NCI-H146 treated with DMSO at 0.1 percent for 48 hours (cell line): ENCODE results near the gene NCOA7.
"Not testable (repeated sequence)": the region's sequence is repeated elsewhere in the genome, so short reads cannot be mapped to it uniquely, and the experiment has no call there.

ENCODE experiments used
- DNase-seq: peaks from one replicate; lab custom pipeline; 2025; ENCODE audit not compliant: unreplicated experiment; lab: John Stamatoyannopoulos, UW

Gene NCOA7

DNA sequence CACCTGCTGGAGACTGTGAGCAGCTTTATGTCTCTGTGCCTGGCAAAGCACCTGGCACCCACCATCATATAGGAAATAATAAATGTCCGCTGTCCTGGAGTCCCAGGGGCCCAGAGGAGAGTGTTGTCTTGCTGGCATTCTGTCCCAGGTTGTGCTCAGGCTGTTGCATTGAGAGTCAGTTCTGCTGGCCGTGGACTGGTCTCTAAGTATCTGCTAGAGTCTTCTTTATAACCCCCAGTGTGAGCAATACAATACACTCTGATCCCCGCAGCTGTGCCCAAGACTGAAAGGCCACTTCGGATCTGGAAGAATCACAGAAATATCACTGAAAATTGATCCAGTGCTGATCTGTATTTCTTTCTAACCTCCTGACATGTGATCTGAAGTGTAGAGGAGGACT lies 127.5 kb downstream of the NCOA7 start:
- DNase-seq: no peak

DNA sequence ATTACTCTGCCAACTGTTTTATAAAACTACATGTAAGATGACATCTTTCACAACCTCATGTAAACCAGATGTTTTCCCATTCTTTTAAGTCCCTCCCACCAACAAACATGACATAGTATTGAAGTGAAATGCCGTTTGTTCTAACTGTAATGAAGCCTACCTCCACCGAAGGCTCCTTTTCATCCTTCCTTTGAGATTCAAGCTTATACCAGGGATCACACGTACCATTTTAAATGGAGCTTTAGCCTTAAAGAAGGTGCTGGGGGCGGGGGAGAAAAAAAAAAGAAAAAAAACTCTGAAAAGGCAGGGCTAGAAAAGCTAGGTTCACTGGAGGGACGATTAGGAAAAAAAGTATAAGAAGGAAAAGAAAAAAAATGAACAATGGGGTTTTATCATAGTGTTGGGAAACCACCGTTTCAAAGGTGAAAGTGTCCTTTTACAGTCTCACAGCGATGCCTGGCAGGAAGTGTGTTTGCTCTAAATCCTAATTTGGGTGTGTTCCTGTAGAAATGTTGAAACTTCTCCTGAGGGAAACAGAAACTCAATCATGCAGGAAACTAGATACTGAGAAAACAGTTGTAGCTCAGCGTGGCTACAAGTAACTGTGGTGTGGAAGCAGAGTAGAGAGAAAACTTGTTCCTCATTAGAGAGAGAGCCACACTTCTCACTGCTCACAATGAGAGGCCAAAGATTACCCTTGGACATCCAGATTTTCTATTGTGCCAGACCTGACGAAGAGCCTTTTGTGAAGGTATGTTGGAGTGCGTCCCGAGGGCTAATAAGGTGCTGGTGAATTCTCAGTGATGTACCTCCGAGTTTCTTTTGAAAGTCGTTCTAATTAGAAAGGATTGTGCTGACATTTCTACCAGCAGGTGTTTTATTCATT lies 128.2 kb downstream of the NCOA7 start:
- peak; percentile 88 for DNase-seq

DNA sequence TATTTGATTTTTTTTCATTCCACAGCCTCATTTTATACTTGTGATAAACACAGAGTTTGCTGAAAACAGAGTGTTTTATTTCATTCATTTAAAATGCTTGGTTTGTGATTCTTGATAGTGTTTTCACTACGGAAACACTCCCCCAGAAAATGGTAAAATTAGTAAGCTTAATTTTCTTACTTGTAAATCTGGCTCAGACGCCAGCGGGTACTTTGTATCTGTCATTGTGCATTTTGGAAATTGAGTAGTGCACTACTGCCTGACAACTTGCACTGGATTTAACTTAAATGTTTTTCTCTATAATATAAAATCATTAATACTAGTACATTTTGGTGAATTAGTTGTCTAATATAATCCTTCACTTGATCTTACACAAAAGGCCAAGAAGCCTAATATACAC lies 128.9 kb downstream of the NCOA7 start:
- no peak for DNase-seq

DNA sequence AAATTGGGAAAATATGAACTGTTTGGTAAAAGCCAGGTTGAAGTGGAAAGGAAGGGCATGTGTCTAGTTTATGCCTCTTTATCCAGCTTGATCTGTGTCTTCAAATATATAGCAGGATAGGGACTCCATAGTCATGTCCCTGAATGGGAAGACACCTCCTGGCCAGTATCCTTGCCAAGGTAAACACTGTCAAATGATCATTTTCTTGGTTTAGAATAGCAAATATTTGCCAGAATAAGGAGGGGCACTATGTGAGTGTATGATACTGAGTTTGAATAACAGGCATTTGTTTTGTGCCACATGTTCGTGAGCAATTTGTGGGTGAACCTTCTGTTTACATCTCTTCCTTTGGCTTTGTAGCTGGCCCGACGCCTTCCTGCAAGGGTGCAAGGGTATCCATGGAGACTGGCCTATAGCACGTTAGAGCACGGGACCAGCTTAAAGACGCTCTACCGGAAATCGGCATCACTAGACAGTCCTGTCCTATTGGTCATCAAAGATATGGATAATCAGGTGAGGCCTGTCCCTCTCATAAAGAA lies 131.6 kb downstream of the NCOA7 start:
- DNase-seq: peak; percentile 96

DNA sequence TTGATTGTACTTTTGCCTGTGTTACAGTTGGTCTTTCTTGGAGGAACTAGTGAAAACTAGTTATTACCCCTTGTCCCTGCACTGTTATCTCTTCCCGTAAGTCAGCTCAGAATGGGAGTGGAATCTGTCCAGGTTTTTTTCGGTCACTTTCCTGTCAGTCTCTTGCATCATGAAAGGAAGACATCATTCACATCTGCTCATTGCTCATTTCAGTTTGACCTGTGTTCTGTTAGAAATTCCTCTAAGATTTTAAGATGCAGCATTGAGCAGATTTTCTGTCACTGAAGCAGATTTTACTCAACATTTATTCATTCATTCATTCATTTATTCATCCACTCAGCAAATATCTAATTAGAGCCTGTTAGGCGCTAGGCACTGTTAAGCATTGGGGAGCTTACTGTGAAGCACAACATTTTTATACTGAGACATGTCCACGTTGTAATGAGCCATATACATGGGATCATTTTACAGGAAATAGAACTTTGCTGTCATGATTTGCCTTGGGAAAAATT lies 132.7 kb downstream of the NCOA7 start:
- no peak for DNase-seq

DNA sequence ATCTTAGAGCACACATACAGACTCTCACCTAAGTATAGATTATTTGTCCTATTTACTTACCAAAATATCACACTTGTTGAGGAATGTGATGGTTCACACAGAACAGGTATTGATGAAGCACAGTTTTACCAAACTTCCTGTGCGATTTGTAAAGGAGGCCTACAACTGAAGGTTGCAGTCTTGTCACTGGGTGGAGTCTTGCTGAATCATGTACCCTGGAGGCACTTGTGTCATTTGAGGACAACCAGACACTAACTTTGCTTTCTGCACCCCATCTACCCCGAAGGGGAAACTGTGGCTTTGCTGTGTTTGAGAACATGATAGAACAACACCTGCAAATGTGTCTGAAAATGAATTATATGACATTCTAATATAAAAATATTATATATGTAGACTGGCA lies 133.4 kb downstream of the NCOA7 start:
- no peak for DNase-seq

DNA sequence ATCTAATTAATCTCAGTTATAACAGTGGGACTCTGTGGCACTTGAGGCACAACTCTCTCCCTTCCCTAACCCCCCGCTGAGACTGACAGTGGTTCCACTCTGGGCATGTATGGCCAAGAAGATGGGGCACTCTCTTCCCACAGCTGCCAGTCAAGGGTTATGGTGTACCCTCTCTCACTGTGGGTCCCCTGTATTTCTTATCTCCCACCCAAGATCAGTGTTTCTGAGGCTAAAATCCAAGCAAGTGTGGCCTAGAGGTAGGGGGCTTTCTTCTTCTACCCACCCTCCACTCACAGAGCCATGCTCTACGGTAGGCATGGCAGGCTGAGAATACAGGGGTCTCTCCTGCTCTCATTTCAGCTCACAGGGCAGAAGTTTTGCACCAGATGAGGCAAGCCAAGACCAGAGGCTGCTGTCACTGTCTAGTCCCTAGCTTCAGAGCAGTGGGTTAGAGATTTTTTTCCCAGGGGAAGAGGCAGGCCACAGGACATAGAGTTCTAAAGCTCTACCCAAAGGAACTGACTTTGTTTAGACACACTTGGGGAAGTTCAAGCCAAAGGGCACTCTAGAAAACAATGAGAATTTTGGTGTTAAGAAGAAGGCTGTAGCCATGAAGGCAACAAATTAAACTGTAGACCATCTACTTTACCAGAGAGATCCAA lies 134.1 kb downstream of the NCOA7 start:
- no peak for DNase-seq

DNA sequence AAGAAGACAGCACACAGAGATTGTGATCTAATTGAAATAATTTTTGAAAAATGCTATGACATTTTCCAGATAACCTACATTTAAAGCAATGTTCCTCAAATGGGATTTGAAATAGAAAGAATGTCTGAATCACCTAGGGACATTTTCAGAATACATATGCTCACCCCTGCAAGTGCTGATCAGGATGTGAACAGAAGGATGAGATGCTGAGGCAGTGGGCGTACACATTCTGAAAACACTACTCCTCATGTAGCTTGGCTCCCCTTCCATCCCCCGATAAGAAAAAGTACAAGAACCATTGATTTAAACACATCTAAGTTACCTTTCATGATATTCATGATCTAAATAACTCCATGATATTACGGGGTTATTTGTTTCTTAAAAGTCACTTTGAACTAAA lies 136.0 kb downstream of the NCOA7 start:
- DNase-seq: no peak

DNA sequence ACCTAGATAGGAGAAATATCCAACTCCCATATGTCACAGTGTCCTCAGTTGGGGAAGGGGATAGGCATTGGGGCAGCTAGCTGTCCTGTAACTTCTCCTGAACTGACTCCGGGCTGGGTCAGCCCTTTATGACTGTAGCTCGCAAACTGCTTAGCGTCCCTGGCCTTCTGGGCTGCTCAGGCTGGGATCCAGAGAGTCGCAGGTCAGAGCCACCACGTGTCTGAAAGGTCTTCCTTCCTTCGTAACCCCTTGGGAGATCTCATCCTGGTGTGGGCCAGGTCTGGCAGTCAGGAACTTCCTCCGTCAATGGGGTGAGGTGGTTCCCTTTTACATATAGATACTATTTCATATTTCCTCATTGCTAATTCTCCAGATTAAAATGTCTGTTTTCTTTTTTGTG lies 137.0 kb downstream of the NCOA7 start:
- DNase-seq: no peak

DNA sequence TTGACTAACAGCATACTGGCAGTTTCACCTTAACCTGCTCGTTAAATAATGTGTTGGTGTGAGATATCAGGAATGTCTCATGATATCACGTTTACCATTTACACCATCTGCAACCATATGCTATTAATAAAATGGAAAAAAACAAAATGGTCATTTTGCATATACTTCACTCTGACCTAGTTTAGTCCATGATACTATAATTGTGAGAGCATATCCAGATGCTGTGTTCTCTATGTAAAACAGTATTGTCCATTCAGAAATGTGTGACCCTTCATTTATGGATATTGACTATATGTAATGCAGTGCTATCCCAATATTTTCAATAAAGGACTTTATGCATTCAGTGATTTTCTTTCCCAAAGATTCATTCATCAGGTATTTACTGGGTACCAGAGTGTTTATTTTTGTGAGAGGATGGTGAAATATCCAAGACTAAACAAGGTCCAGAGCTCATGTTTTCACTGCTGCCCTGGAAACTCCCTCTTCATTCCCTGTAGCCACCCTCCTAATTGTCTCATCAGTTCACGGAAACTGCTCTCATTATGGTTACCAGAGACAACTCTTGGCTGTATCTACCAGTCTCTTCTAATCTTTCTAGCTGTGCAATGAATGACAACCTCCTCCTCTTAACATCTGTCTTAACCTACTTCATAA lies 140.1 kb downstream of the NCOA7 start:
- no peak for DNase-seq

DNA sequence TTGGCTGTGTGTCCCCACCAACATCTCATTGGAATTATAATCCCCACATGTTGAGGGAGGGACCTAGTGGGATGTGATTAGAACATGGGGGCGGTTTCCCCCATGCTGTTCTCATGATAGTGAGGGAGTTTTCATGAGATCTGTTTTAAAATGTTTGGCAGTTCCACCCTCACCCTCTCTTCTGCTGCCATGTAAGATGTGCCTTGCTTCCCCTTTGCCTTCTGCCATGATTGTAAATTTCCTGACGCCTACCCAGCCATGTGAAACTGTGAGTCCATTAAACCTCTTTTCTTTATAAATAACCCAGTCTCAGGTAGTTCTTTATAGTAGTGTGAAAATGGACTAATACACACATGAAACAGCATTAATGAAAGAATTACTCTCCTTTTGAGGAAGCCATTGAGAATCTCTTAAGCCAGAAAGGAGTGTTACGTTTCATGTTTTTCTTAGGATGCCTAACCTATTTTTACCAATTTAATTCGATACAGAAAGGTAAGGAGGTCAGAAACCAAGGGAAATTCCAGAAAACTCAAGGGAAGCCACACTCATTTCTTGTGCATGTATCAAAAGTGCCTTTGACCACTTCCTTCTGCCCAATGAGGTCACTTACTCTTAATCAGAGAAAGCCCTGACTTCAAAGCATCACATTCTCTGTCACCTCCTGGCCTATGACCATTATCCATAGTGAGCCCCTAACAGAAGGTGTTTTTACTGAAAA lies 141.1 kb downstream of the NCOA7 start:
- DNase-seq: no peak

DNA sequence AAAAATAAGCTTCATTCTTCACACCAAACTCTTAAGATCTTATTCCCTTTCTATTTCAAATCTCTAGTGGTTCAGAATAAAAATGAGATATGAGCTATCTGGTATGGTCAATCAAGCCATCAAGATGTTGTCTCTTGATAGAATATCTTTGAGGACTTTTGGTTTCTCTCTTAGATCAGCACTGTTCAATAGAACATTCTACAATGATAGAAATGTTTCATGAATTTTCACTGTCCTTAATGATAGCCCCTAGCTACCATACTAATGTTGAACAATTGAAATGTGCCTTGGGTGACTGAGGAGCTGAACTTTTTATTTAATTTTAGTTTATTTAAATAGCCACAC lies 141.7 kb downstream of the NCOA7 start:
- no peak for DNase-seq

DNA sequence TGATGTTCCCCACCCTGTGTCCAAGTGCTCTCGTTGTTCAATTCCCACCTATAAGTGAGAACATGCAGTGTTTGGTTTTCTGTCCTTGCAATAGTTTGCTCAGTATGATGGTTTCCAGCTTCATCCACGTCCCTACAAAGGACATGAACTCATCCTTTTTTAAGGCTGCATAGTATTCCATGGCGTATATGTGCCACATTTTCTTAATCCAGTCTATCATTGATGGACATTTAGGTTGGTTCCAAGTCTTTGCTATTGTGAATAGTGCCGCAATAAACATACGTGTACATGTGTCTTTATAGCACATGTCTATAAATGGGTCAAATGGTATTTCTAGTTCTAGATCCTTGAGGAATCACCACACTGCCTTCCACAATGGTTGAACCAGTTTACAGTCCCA lies 144.8 kb downstream of the NCOA7 start:
- DNase-seq: not testable (repeated sequence)

DNA sequence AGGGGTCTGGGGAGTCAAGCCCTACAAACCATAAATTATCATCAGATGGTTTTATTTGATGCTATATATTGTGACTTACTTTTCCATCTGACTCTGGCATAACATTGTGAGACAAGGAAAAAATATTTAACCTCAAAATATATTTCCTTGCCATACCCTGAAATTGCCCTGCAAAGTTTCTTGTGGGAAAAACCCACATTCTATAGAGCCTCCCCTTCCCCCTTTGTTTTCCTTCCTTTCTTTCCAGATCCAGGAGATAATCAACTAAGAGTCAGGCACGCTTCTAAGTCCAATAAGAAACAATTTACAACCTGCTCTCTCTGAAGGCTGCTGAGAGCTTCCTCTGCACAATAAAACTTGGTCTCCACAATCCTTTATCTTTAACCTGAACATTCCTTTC lies 148.3 kb downstream of the NCOA7 start:
- DNase-seq: no peak

DNA sequence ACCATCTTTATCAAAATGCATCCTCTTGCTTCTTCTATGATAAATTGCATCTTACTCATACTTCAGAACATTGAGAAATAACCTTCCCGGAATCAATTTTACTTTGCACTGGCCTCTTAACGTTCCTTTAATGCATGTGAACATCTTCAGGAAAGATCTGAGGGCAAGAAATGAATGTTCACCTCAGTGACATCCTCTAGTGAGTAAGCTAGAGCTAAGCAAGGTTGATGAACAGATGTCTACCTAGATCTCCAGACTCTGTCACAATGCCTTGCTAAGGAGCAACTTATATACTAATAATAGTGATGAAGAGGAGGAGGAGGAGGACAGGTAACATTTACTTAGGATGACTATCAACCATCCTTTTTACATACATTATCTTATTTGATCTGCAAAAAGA lies 149.0 kb downstream of the NCOA7 start:
- DNase-seq: no peak

DNA sequence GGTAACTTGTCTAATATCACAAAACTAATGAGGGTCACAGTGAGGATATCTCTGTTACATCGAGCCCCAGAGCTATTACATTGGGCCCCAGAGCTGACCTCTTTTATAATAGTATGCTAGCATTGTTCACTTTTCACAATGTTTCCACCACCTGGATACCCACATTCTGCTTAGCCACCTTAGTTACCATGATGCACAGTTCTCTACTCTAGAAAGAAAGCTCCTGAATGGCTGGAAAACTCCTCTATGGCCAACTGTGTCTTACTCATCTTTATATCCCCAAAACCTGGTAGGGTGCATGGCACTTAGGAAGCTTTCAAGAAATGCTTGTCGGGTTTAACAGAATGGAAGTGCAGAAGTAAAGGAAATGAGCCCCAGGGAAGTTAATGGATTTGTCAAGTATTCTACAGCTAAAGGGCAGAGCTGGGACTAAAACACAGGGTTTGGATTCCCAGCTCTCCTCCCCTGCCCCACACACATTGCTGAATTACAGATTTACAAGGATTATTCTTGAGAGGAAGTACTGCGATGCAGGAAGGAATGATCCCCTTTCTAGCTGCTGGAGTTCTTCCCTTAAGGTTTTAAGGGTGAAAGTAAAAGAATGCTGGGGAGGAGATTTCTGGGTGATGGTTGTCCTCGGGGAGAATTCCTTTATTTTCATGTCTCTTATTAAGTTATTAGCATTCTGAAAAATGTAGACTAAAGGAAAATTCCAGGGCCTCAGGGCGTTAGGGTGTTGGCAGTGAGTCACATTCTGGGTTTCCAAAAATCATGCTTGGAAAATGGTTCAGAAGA lies 149.7 kb downstream of the NCOA7 start:
- no peak for DNase-seq

DNA sequence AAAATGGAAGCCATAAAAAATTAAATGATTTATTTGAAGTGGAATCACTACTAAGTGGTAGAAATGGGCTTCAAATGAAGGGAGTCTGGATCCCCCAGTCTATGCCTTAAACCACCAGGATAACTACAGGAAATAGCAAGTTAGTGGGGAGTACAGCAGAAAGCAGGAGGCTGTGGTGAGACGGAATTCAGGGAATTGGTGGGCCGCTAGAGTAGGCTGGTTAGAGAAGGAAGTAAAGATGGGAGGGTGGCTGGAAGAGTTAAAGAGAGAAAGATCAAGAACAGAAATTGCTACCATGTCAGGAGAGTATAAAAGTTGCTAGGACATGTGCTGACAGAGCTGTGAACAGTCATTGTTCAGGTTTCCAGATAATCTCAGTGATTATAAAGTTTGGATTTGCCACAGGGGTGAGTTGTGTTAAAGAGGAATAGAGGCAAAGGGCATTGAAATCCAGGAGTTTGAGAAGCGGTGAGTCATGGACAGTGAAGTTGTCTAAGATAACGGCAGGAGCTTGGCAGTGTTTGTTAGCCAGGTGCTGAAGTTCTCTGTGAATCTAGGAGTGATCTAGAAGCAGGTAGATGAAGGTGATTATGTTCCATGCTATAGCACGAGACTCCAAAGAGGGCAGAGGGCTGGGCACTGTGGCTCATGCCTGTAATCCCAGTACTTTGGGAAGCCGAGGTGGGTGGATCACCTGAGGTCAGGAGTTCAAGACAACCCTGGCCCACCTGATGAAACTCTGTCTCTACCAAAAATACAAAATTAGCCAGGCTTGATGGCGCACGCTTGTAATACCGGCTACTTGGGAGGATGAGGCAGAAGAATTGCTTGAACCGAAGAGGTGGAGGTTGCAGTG lies 152.1 kb downstream of the NCOA7 start:
- DNase-seq: no peak

DNA sequence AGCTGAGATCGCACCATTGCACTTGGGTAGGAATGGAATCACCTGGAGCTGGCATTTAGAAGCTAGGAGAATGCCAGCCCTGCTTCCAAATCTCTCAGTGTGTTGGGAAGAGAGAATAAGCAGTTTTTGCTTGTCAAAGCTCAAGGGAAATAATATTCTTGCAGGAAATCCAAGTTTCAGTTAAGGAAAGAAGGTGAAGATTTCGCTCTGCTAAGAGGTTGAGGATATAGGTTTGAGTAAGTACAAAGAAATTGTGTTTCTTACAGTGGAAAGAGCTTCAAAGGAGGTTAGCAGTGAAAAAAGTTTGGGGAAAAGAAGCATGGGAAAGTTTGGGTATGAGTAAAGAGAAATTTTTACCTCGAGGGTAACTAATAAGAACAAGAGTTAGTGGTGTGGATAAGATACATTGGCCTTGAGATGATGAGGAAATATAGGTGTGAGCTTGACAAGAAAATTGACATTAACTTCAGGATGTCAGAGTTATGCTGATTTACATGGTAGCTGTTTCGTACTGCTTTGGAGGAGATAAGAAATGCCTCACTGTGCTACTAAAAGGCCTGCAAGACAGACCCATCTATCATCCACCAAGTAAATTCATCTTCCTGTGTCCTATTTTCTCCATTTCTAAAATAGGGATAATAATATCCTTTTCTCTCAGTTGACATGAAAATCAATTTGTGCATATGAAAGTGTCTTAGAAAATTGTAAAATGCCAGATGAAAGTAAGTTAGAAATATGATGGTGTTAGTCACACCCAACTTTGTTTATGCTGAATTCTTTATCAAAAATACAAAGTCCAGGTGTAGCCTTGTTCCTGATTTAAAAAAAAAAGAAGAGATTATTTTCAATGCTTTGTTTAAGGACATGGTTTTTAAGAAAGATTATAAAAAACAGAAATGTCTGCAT lies 153.0 kb downstream of the NCOA7 start:
- no peak for DNase-seq
